Endothelial cell of umbilical vein (primary cell): Measurements from ENCODE around the gene HSCB. TPM values are rescaled to one million over a fixed set of nuclear protein-coding genes. Genes with fewer than 3 reads are reported as not detected.
A peak's percentile ranks its signal among the peaks of the same experiment; 100 is the strongest.

ENCODE experiments used
- BruUV-seq: library from RNA; stranded (reverse); fragments of 400-500 nt; replicated peaks from 2 replicates; lab custom pipeline; 2021; lab: Mats Ljungman, UMichigan
- CTCF ChIA-PET: fragments of 300-600, 350-600 bp; sonication (Branson Sonifier 250); formaldehyde crosslinking; loops from one replicate; lab custom pipeline; 2021; ENCODE audit warnings: antibody characterized with exemption, inconsistent platforms; lab: Charles Lee
- POLR2A ChIA-PET: fragments of 300-600, 350-600 bp; sonication (Branson Sonifier 250); formaldehyde crosslinking; loops from one replicate; lab custom pipeline; 2021; ENCODE audit warnings: antibody characterized with exemption, inconsistent platforms; lab: Charles Lee
- DNase-seq: peaks from one replicate; pipeline ENCODE4 v3.0.0-alpha.2; 2011; ENCODE audit warnings: low read depth, low spot score
- FAIRE-seq: peaks from 2 replicates; lab custom pipeline; 2011; peaks lifted over from hg19 to GRCh38; lab: Jason Lieb, UNC
- H2AFZ ChIP-seq: 2 replicates; pipeline ENCODE4 v1.6.0; 2012; ENCODE audit warnings: low read depth, low read length, control low read depth, inconsistent platforms
- H3K27ac ChIP-seq: 2 replicates; pipeline ENCODE4 v1.5.1; 2011; ENCODE audit warnings: low read depth, mild to moderate bottlenecking, control low read depth, low read length, moderate library complexity; ENCODE audit not compliant: insufficient read depth
- H3K27me3 ChIP-seq, 2 experiments: 2 replicates each; pipeline versions ENCODE4 v1.6.0 to v1.6.1; 2011; ENCODE audit warnings: low read length in 2 of 2, mixed read lengths in 1 of 2; ENCODE audit not compliant: control insufficient read depth in 2 of 2, insufficient read depth in 2 of 2
- H3K36me3 ChIP-seq, 2 experiments: 2 replicates in 1 of 2; 3 replicates in 1 of 2; pipeline ENCODE4 v1.5.1; 2011; ENCODE audit warnings: low read length in 2 of 2, mild to moderate bottlenecking in 1 of 2, moderate library complexity in 1 of 2; ENCODE audit not compliant: control insufficient read depth in 2 of 2, insufficient read depth in 2 of 2; ENCODE audit errors: extremely low read depth in 1 of 2
- H3K4me1 ChIP-seq: 3 replicates; pipeline ENCODE4 v1.5.1; 2011; ENCODE audit warnings: mild to moderate bottlenecking, low read length; ENCODE audit not compliant: control insufficient read depth, insufficient read depth; ENCODE audit errors: extremely low read depth
- H3K4me2 ChIP-seq: 2 replicates; pipeline ENCODE4 v1.6.1; 2011; ENCODE audit warnings: low read length, control low read depth, mixed read lengths; ENCODE audit not compliant: insufficient read depth
- H3K4me3 ChIP-seq, 3 experiments: fragments of 200-600 bp in 1 of 3; sonication (generic), shearing (Covaris generic) in 1 of 3; replicated peaks in 1 of 3; 2 replicates each; pipeline ENCODE4 v1.5.1; 2011 to 2016; ENCODE audit warnings: control low read depth in 3 of 3, low read length in 3 of 3, mild to moderate bottlenecking in 2 of 3, inconsistent platforms in 1 of 3, low read depth in 1 of 3, moderate library complexity in 1 of 3; ENCODE audit not compliant: insufficient read depth in 1 of 3
- H3K79me2 ChIP-seq: 2 replicates; pipeline ENCODE4 v1.6.0; 2012; ENCODE audit warnings: low read length, inconsistent platforms; ENCODE audit not compliant: control insufficient read depth, insufficient read depth
- H3K9ac ChIP-seq: replicated peaks from 2 replicates; pipeline ENCODE3; 2011; ENCODE audit warnings: low read length, control low read depth; ENCODE audit not compliant: insufficient read depth; ENCODE audit errors: extremely low read depth
- H3K9me1 ChIP-seq: replicated peaks from 3 replicates; pipeline ENCODE4 v1.6.0; 2011; ENCODE audit warnings: mild to moderate bottlenecking, low read length; ENCODE audit not compliant: control insufficient read depth, insufficient read depth; ENCODE audit errors: extremely low read depth
- H3K9me3 ChIP-seq: replicated peaks from 2 replicates; pipeline ENCODE4 v1.5.1; 2012; ENCODE audit warnings: low read length, inconsistent platforms; ENCODE audit not compliant: control insufficient read depth, insufficient read depth
- H4K20me1 ChIP-seq: replicated peaks from 2 replicates; pipeline ENCODE3; 2011; ENCODE audit warnings: mild to moderate bottlenecking, low read length; ENCODE audit not compliant: control insufficient read depth, insufficient read depth; ENCODE audit errors: extremely low read depth
- CTCF ChIP-seq, 2 donors: IDR thresholded peaks; 1 replicate in 1 of 2; 2 replicates in 1 of 2; pipeline ENCODE4 v1.5.1; 2011; ENCODE audit warnings: low read length in 2 of 2, mild to moderate bottlenecking in 2 of 2, moderate library complexity in 2 of 2, control low read depth in 1 of 2, inconsistent platforms in 1 of 2, low read depth in 1 of 2; ENCODE audit not compliant: insufficient read depth in 1 of 2; ENCODE audit errors: extremely low read depth in 1 of 2
- EZH2 ChIP-seq: IDR thresholded peaks from 2 replicates; pipeline ENCODE4 v1.6.1; 2012; ENCODE audit warnings: borderline replicate concordance, low read depth, mild to moderate bottlenecking, moderate library complexity, low read length, inconsistent platforms; ENCODE audit not compliant: severe bottlenecking
- FOS ChIP-seq: IDR thresholded peaks from 2 replicates; pipeline ENCODE4 v1.6.1; 2011; ENCODE audit warnings: mild to moderate bottlenecking, low read length, moderate library complexity, borderline replicate concordance; ENCODE audit not compliant: insufficient read depth
- GATA2 ChIP-seq: IDR thresholded peaks from 2 replicates; pipeline ENCODE4 v1.7.0; 2011; ENCODE audit warnings: low read depth, mild to moderate bottlenecking, moderate library complexity, mixed read lengths, low read length; ENCODE audit not compliant: insufficient read length, insufficient read depth
- JUN ChIP-seq: IDR thresholded peaks from 2 replicates; pipeline ENCODE4 v1.6.1; 2011; ENCODE audit warnings: borderline replicate concordance, low read depth; ENCODE audit not compliant: insufficient read length, insufficient read depth
- MAX ChIP-seq: IDR thresholded peaks from 2 replicates; pipeline ENCODE4 v1.6.1; 2011; ENCODE audit not compliant: insufficient read depth, insufficient read length
- MYC ChIP-seq: IDR thresholded peaks from one replicate; pipeline ENCODE4 v1.6.1; 2011; ENCODE audit warnings: mild to moderate bottlenecking, low read depth, low read length
- POLR2A ChIP-seq: IDR thresholded peaks from 2 replicates; pipeline ENCODE4 v1.6.1; 2012; ENCODE audit warnings: low read depth, mild to moderate bottlenecking, control low read depth, low read length
- POLR2AphosphoS5 ChIP-seq: IDR thresholded peaks from 2 replicates; pipeline ENCODE4 v1.6.1; 2012; ENCODE audit warnings: low read depth, mild to moderate bottlenecking, control low read depth, low read length, moderate library complexity; ENCODE audit not compliant: insufficient read depth
- dilution Hi-C: fragments of 300-500 bp; cut with MboI; formaldehyde crosslinking; loops from one replicate; pipeline ENCODE4 v1.15.0; 2019; ENCODE audit warnings: low sequenced_read_pairs; ENCODE audit not compliant: extremely low pct_ligation_motif_present
- intact Hi-C: fragments of 100-400 bp; cut with micrococcal nuclease; formaldehyde crosslinking; loops from one replicate; pipeline ENCODE4 v1.10.0; 2022
- polyA plus RNA-seq, 4 experiments: library from polyadenylated mRNA; depleted of rRNA in 3 of 4; stranded (reverse) in 3 of 4; unstranded in 1 of 4; fragments of >200 nt; gene quantifications; 2 replicates each; pipeline versions ENCODE4 v1.2.1 to v1.2.3, GENCODE V29; 2011 to 2012; ENCODE audit warnings: missing spikeins in 1 of 4
- total RNA-seq: library from RNA; stranded (reverse); gene quantifications from 2 replicates; pipeline ENCODE4 v1.2.3, GENCODE V29; 2021

The HSCB gene
- total and polyA plus RNA-seq, 2 donors (not counting 3 experiments of a cell fraction or from before 2014, with no cell fraction given): 18.4 to 20.3 TPM

GRCh38 chr22:28801845-28802594, 60.2 kb downstream of the HSCB start:
- H3K79me2 ChIP-seq: peaks cover 46% of the 10 kb centered on the region

GRCh38 chr22:28802595-28803123, 60.8 kb downstream of the HSCB start:
- intact Hi-C loops (no loop called here), dilution Hi-C loops (no loop called here)
- Histone ChIP-seq H3K4me3 (no peak overlapping the region), H3K36me3 (no peaks in the 10 kb centered on the region), H3K4me2 (no peak overlapping the region), H3K27me3 (no peaks in the 10 kb centered on the region), H3K79me2 (peaks cover 40% of the 10 kb centered on the region), H3K9ac (no peak overlapping the region), H3K27ac (no peak overlapping the region), H4K20me1 (peaks cover 2% of the 10 kb centered on the region), H3K9me3 (no peaks in the 10 kb centered on the region), H3K9me1 (no peaks in the 10 kb centered on the region), H2AFZ (no peak overlapping the region), H3K4me1 (peaks cover 26% of the 10 kb centered on the region)
- DNase-seq (no peak), FAIRE-seq (no peak)
- no TSS peak for BruUV-seq
- CTCF ChIA-PET: interaction anchor here (0.6 to 1.9 kb wide), 5 partner anchors 20 to 202 kb away, joined by 3 to 7 read pairs (median 3); no protein-coding TSS in a partner anchor
- POLR2A ChIA-PET: no interaction called here
- TF ChIP-seq POLR2A (no peak), FOS (no peak), JUN (no peak), EZH2 (no peak), CTCF (IDR thresholded peaks at IDR 0.05; ENCODE audit: extremely low read depth in 1 of 2, insufficient read depth in 1 of 2, low read depth in 1 of 2, low read length in 2 of 2) (no peak), POLR2AphosphoS5 (no peak), MAX (no peak), MYC (no peak), GATA2 (no peak)

More at GRCh38 chr22:28801845-28802594, 60.2 kb downstream of the HSCB start:
- peak overlapping the region; percentile 10 for H2AFZ ChIP-seq
- no peaks in the 10 kb centered on the region for H3K9me1 ChIP-seq
- dilution Hi-C loops: no loop called here
- H3K27ac ChIP-seq: no peak overlapping the region
- peaks cover 2 to 3% of the 10 kb centered on the region in 2 experiments for H3K36me3 ChIP-seq
- no TSS peak for BruUV-seq
- H3K27me3 ChIP-seq: no peaks in the 10 kb centered on the region
- peak overlapping the region; percentile 7 for H3K9ac ChIP-seq
- H4K20me1 ChIP-seq: peaks cover 2% of the 10 kb centered on the region
- FAIRE-seq (no peak), DNase-seq (peak; percentile 21)
- CTCF ChIA-PET: interaction anchor here (0.6 to 4.7 kb wide), 4 partner anchors 20 to 202 kb away, joined by 3 to 18 read pairs (median 3); no protein-coding TSS in a partner anchor
- H3K4me3 ChIP-seq: no peak overlapping the region
- no peaks in the 10 kb centered on the region for H3K9me3 ChIP-seq
- H3K4me1 ChIP-seq: peaks cover 26% of the 10 kb centered on the region
- POLR2A ChIA-PET: no interaction called here
- intact Hi-C loops: loop anchor here (2.0 kb wide), 3 partner anchors 27 to 229 kb away; no protein-coding TSS in a partner anchor
- no peak for TF ChIP-seq MAX
- no peak for TF ChIP-seq MYC
- no peak for TF ChIP-seq POLR2A
- TF ChIP-seq POLR2AphosphoS5: no peak
- no peak for TF ChIP-seq GATA2
- TF ChIP-seq JUN: no peak
- peak overlapping the region; percentile 32 for H3K4me2 ChIP-seq
